Right renal pelvis (tissue), 4 donors: Measurements from ENCODE around the gene COMTD1. TPM values are rescaled to one million over a fixed set of nuclear protein-coding genes. Genes with fewer than 3 reads are reported as not detected.

Experiments
- DNase-seq, 4 donors: peaks; one replicate each; pipeline ENCODE4 v3.0.0-alpha.2; 2013; ENCODE audit warnings: low read depth in 4 of 4, low spot score in 3 of 4, missing footprints in 1 of 4
- polyA plus RNA-seq, 4 donors: library from polyadenylated mRNA; unstranded; fragments of 120-200 nt; gene quantifications; one replicate each; pipeline ENCODE4 v1.2.1, GENCODE V29; 2013; ENCODE audit not compliant: insufficient read length in 4 of 4

Gene COMTD1
- polyA plus RNA-seq, 4 donors, result 5.4 to 12.3 (median 8.0) TPM

GRCh38 chr10:75246506-75246905, 10.7 kb upstream of the COMTD1 start:
- DNase-seq, result no peak

GRCh38 chr10:75245354-75246250, 9.8 kb upstream of the COMTD1 start:
- DNase-seq, result no peak

DNA sequence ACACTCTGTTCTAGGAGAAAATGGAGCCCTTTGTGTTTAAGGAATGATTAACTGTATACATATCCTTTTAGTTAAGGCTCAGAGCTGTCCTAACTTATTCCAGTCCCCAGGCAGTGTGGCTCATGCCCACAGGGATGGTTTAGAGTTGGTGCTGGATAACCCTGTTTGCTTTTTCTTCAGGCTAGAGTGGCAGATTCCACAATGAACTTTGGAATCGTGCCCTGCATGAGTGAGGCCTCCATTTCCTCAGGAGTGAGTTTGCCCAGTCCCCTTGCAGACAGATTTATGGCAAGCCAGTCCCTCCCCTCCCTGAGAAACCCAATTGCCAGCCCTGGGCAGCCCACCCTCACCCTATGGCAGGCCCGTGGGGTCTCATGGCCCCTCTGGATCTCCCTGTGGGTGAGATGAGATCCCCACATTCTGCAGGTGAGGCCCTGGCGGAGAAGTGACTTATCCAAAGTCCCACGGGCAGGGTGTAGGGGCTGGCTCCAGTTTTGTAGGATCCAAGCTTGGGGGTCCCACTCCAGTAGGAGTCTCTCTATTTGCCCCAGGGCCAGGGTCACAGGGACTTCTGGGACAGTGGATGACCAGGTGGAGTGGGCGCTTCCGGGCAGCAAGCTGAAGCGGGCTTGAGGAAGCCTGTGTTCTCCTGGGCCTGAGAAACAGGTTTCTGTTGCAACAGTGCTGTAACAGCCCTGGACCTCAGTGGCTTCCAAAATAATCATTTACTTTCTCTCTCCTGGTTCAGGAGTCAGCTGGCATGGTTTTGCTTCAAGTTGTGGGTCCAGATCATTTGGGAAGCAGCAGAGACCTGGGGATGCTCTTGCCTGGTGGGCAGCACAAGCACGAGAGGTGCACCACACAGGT, 9.0 kb upstream of the COMTD1 start:
- DNase-seq, result no peak

- no peak for DNase-seq
Observed at GRCh38 chr10:75243426-75243825, 7.7 kb upstream of the COMTD1 start.

DNA sequence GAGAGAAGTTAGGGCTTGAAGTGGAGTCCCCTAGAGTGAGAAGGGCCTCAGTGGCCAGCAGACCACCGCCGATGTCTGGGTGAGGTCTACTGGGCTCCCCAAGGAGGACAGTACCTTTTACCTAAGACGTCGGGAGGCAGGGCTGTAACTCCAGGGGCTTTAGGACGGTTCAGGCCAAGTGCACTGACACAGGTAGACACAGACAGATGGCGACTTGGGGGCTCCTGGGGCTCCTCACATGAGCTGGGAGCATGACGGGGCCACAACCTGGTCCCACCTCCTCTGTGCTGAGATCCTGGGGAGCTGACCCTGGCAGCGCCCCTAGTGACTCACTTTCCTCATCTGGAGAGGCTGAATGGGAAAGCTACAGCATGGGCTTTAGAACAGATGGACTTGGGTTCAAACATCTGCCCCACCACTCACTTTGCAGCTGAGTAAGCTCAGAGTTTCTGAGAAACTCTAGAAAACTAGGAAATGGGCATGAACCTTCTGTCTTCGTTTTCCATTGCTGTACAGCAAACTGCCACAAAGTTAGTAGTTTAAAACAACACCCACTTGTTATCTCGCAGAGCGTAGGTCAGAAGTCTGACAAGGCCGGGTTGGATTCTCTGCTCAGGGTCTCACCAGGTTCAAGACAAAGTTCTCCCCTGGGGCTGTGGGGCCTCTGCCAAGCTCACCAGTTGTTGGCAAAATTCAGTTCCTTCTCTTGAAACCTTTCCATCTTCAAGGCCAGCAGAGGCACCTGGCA, 4.7 kb upstream of the COMTD1 start:
- no peak for DNase-seq

- no peak for DNase-seq
Observed at GRCh38 chr10:75239096-75239790, 3.5 kb upstream of the COMTD1 start.

- no peak for DNase-seq
Observed at GRCh38 chr10:75238182-75239095, 2.7 kb upstream of the COMTD1 start.

DNA sequence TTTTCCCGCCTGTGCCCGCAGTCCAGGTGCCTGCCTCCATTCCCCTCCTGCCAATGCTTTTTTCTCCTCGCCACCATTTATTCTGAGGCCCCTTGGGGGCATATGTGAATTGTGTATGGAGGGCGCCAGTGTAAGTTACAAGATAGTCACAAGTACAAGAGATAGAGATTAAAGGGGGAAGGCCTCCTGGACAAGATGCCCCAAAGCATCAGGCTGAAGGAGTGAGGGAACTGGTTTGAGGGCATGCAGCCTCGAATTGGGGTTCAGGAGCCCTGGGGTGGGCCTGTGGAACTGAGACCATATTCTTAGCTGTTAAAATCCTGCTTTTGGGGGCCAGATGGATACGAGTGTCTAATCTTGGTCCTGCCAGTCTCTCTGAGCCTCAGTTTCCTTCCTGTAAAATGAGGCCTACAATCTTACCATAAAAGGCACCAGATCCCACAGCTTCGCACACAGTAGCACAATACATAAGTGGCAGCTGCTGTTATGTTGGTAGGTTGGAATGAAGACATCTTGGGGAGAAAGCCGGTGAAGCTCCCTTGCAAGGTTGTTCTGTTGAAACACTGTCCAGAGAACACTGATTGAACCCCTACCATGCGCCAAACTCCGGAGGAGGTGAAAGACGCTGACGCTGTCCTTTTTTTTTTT, 545 bp upstream of the COMTD1 start:
- DNase-seq, result no peak

GRCh38 chr10:75234683-75235374, 928 bp downstream of the COMTD1 start:
- no peak for DNase-seq

DNA sequence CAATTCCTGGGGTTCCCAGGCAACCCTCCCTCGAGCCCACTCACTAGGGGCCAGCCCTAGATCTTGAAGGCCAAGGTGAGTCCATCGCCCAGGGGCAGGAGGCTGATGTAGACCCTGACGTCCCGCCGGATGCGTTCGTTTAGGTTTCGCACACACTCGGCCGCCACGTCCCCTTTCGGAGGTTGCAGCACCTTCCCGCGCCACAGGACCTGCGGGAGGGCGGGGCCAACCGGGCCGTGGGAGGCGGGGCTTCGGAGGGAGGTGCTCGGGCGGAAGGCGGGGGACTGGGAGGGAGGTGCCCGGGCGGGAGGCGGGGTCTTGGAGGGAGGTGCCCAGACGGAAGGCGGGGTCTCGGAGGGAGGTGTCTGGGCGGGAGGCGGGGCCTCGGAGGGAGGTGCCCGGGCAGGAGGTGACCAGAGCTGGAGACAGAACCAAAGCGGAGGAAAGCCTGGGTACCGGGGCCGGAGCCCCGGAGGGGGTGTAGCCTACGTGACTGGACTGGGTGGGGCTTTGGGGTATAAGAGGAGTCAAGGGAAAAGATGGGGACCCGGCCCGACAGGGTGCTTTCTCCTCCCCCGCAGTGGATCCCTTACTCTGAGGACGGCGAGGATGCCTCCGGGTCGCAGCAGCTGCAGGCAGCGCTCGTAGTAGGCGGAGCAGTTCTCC, 1.6 kb downstream of the COMTD1 start:
- peak in 3 of 4 donors; percentile 65 to 75 (median 67) for DNase-seq

GRCh38 chr10:75233444-75234016, 2.2 kb downstream of the COMTD1 start:
- DNase-seq, result no peak

- no peak for DNase-seq
Observed at GRCh38 chr10:75231672-75232581, 3.8 kb downstream of the COMTD1 start.

GRCh38 chr10:75230600-75231038, 5.1 kb downstream of the COMTD1 start:
- peak in 2 of 4 donors; percentile 70 to 71 for DNase-seq

GRCh38 chr10:75229971-75230370, 5.8 kb downstream of the COMTD1 start:
- DNase-seq, result no peak

DNA sequence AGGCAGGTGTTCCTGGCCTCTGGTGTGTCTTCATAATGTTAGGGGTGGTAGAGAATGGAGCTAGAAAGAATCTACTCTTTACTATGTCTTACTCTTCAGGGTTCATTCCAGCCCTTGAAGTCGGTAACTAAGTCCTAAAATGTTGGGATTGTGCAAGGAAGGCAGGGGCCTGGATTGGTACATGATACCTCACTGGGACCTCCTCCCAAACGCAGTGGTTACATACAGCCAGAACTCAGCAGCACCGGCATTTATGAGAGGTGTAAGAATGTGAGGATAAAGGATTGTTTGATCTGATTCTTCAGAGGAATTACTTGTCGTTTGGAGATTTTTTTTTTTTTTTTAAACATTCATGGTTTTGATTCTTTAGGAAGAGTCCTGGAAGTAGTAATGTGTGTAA, 6.9 kb downstream of the COMTD1 start:
- no peak for DNase-seq

DNA sequence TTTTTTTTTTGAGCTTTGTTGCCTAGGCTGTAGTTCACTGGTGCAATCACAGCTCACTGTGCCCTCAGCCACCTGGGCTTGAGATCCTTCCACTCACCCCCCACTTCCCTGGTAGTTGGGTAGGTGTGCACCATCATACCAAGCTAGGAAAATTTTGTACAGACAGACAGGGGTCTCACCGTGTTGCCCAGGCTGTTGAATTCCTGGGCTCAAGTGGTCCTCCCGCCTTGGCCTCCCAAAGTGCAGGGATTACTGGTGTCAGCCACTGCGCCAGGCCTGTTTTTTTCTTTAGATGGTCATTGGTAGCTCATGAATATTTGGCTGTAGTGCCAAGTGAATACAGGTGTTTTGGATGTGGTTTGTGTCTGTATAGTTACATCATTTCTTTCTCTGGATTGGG, 7.5 kb downstream of the COMTD1 start:
- no peak for DNase-seq
